Natural killer cell (primary cell): ENCODE measurements around the gene KLHL22. TPM values are rescaled to one million over a fixed set of nuclear protein-coding genes. Genes with fewer than 3 reads are reported as not detected.

Experiments used
- ATAC-seq, 3 donors: fragments of 150-1000 bp in 2 of 3; fragments of 200-7000 bp in 1 of 3; cut with Tn5 transposase; 1 replicate in 1 of 3; 2 replicates in 2 of 3; pipeline ENCODE4 v1.10.0; 2021; ENCODE audit warnings: mild to moderate bottlenecking in 2 of 3, moderate library complexity in 2 of 3
- DNase-seq, 2 donors: peaks; one replicate each; pipeline versions ENCODE4 v3.0.0 to v3.0.0-alpha.2; 2013 to 2021; ENCODE audit warnings: mixed read lengths in 1 of 2
- H3K27ac ChIP-seq: one replicate; pipeline ENCODE4 v1.5.1; 2013; ENCODE audit warnings: mild to moderate bottlenecking, low read length
- H3K27me3 ChIP-seq: one replicate; pipeline ENCODE4 v1.6.1; 2013; ENCODE audit warnings: low read length; ENCODE audit not compliant: control insufficient read depth, insufficient read depth
- H3K36me3 ChIP-seq: one replicate; pipeline ENCODE4 v1.6.1; 2013; ENCODE audit warnings: low read length; ENCODE audit not compliant: control insufficient read depth, insufficient read depth
- H3K4me1 ChIP-seq: one replicate; pipeline ENCODE4 v1.6.1; 2013; ENCODE audit warnings: low read length; ENCODE audit not compliant: control insufficient read depth, insufficient read depth
- H3K4me3 ChIP-seq: one replicate; pipeline ENCODE4 v1.5.1; 2013; ENCODE audit warnings: low read length
- H3K9me3 ChIP-seq: one replicate; pipeline ENCODE4 v1.6.1; 2013; ENCODE audit warnings: low read length; ENCODE audit not compliant: control insufficient read depth, insufficient read depth
- H3K27ac Mint-ChIP-seq, 2 donors: one replicate each; pipeline ENCODE4 v1.8.0; 2022; ENCODE audit warnings: mild to moderate bottlenecking in 2 of 2, mixed read lengths in 2 of 2, moderate library complexity in 1 of 2
- H3K27me3 Mint-ChIP-seq, 2 donors: one replicate each; pipeline ENCODE4 v1.8.0; 2022; ENCODE audit warnings: low read depth in 2 of 2, mixed read lengths in 2 of 2
- H3K36me3 Mint-ChIP-seq: one replicate; pipeline ENCODE4 v1.8.0; 2022; ENCODE audit warnings: mixed read lengths
- H3K4me1 Mint-ChIP-seq, 2 donors: one replicate each; pipeline ENCODE4 v1.8.0; 2022; ENCODE audit warnings: mixed read lengths in 2 of 2
- H3K4me3 Mint-ChIP-seq: one replicate; pipeline ENCODE4 v1.8.0; 2022; ENCODE audit warnings: mild to moderate bottlenecking, moderate library complexity, mixed read lengths
- H3K9me3 Mint-ChIP-seq, 2 donors: one replicate each; pipeline ENCODE4 v1.8.0; 2022; ENCODE audit warnings: mixed read lengths in 2 of 2
- CTCF ChIP-seq: fragments of 200-600 bp; IDR thresholded peaks from one replicate; pipeline ENCODE4 v1.8.0; 2022; ENCODE audit warnings: antibody characterized with exemption
- WGBS: methylation state at CpG from one replicate; pipeline ENCODE4 v1.1.7; 2013; ENCODE audit warnings: missing lambda C conversion rate; ENCODE audit not compliant: insufficient coverage; 5-methylcytosine and 5-hydroxymethylcytosine counted together
- intact Hi-C: fragments of 100-400 bp; cut with micrococcal nuclease; formaldehyde crosslinking; loops from one replicate; pipeline ENCODE4 v1.14.2; 2022
- total RNA-seq, 4 donors: library from RNA; stranded (reverse); fragments of 120-200 nt in 1 of 4; gene quantifications; one replicate each; pipeline versions ENCODE4 v1.2.3 to v1.2.4, GENCODE V29; 2013 to 2022

KLHL22 gene
- total RNA-seq, 3 donors from 2014 or later (not counting 1 experiment from before 2014, with no cell fraction given): 26.5 to 53.0 (median 31.0) TPM

GRCh38 chr22:20441631-20442484, 53.7 kb downstream of the KLHL22 start:
- intact Hi-C loops: no loop called here
- no peaks in the 10 kb centered on the region for H3K9me3 ChIP-seq

GRCh38 chr22:20440637-20441591, 54.7 kb downstream of the KLHL22 start:
- H3K9me3 ChIP-seq: no peaks in the 10 kb centered on the region
- Mint-ChIP-seq H3K4me3 (no peak overlapping the region), H3K9me3 (no peaks in the 10 kb centered on the region), H3K36me3 (no peaks in the 10 kb centered on the region), H3K4me1 (peaks cover 11 to 22% of the 10 kb centered on the region in 2 donors), H3K27ac (no peak overlapping the region), H3K27me3 (peaks cover 8 to 15% of the 10 kb centered on the region in 2 donors)
- intact Hi-C loops: no loop called here
- WGBS: 87% methylated on average over 13 of the region's 13 CpGs
- peaks cover 21% of the 10 kb centered on the region for H3K4me1 ChIP-seq
- peaks cover 23% of the 10 kb centered on the region for H3K36me3 ChIP-seq
- H3K27ac ChIP-seq: no peak overlapping the region
- peaks cover 16% of the 10 kb centered on the region for H3K27me3 ChIP-seq
- no peak for DNase-seq
- no peak for TF ChIP-seq CTCF
- H3K4me3 ChIP-seq: no peak overlapping the region
- ATAC-seq: no peak

More at GRCh38 chr22:20441631-20442484, 53.7 kb downstream of the KLHL22 start:
- Mint-ChIP-seq H3K27ac (no peak overlapping the region), H3K4me1 (peaks cover 10 to 17% of the 10 kb centered on the region in 2 donors), H3K36me3 (no peaks in the 10 kb centered on the region), H3K27me3 (peaks cover 5 to 11% of the 10 kb centered on the region in 2 donors), H3K9me3 (no peaks in the 10 kb centered on the region), H3K4me3 (no peak overlapping the region)
- Histone ChIP-seq H3K4me3 (no peak overlapping the region), H3K4me1 (peaks cover 14% of the 10 kb centered on the region), H3K27me3 (peaks cover 10% of the 10 kb centered on the region), H3K27ac (no peak overlapping the region), H3K36me3 (peaks cover 28% of the 10 kb centered on the region)
- DNase-seq: no peak
- ATAC-seq: no peak
- no peak for TF ChIP-seq CTCF
- 94% methylated on average over 21 of the region's 21 CpGs for WGBS

GRCh38 chr22:20439928-20440575, 55.5 kb downstream of the KLHL22 start:
- Mint-ChIP-seq H3K27me3 (peaks cover 16 to 23% of the 10 kb centered on the region in 2 donors), H3K36me3 (no peaks in the 10 kb centered on the region), H3K4me1 (peaks cover 11 to 30% of the 10 kb centered on the region in 2 donors), H3K4me3 (no peak overlapping the region), H3K9me3 (no peaks in the 10 kb centered on the region), H3K27ac (no peak overlapping the region)
- peak in 1 of 2 donors; percentile 1 for DNase-seq
- no peak for ATAC-seq
- Histone ChIP-seq H3K4me1 (peaks cover 23% of the 10 kb centered on the region), H3K9me3 (no peaks in the 10 kb centered on the region), H3K27ac (no peak overlapping the region), H3K27me3 (peaks cover 25% of the 10 kb centered on the region), H3K4me3 (no peak overlapping the region), H3K36me3 (peaks cover 17% of the 10 kb centered on the region)
- WGBS: 87% methylated on average over 5 of the region's 5 CpGs
- no peak for TF ChIP-seq CTCF
- intact Hi-C loops: no loop called here
